Kasumi-1 (cell line): Measurements from ENCODE around the gene INTS12.

Experiments
- DNase-seq, 2 experiments: peaks; one replicate each; lab custom pipeline; 2025; lab: John Stamatoyannopoulos, UW

The INTS12 gene

DNA sequence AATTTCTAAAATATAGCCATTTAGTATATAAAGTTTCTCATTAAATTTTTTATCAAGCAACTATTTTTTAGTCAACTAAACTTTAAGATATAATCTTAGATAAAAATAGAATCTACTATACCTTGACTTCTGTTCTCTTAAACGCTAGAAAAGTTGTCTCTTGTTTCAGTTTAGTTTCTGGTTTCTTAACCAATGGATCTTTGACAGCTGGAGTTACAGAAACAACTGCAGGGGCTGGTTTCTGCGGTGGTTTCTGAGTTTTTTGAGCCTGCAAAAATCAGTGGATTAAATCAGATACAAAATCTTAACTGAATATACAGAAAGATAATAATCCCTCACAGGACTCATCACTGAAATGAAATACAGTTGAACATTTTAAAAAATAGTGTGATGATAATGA lies 21.9 kb downstream of the INTS12 start:
- DNase-seq, result no peak

DNA sequence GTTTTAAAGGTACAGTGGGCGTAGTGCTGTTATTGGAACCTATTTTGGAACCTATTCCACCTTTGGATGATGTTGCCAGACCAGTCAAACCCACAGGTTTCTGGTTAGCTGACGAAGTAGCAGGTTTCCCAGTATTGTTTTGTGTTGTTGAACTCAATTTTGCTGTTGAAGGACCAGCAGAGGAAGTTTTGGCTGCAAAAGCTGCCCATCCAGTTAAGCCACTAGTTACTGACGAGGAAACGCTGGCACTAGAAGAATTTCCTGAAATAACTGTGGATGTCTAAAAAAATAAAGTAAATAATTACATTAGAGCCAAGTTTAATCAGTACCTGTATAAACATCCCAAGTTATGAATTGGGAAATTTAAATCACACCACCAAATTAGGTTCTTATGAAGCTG lies 25.5 kb downstream of the INTS12 start:
- no peak for DNase-seq

GRCh38 chr4:105679186-105679585 lies 29.3 kb downstream of the INTS12 start:
- DNase-seq, result no peak

GRCh38 chr4:105677709-105678108 lies 30.8 kb downstream of the INTS12 start:
- no peak for DNase-seq

DNA sequence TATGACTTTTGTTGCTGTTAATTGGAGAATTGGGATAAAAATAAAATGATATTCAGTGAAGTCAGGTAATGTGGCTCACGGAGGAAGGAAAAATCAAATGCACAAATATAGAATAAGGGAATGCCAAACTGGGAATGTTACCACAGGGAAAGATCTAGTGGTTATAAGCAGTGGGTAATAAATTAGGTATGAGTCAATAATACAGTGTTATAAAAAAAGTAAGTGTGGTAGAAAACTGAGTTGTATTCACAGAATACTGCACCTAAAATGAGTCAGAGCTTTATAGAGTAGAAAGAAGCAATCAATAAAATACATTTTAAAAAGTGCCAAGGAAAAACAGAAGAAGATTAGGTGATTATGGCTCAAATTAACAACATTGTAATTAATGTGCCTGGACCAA lies 34.5 kb downstream of the INTS12 start:
- DNase-seq, result no peak

- no peak for DNase-seq
Observed at GRCh38 chr4:105671301-105671700, 37.2 kb downstream of the INTS12 start.

DNA sequence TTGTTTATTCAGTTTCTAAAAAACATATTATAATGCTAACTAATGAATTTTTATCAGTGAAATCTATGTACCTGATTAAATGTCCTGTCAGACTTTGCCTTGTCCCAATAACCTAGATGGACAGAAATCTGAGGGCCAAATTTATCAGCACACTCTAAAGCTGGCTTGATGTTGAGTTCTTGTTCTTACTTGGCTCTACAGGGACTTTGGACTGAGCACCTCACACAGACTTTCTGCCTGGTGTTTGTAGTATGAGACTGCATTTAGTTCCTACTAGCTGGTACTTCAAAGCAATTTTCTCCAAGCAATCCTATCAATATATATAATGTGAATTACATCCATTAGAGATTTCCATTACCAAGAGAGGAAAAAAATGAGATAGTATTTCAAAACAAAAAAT lies 37.8 kb downstream of the INTS12 start:
- DNase-seq, result no peak

DNA sequence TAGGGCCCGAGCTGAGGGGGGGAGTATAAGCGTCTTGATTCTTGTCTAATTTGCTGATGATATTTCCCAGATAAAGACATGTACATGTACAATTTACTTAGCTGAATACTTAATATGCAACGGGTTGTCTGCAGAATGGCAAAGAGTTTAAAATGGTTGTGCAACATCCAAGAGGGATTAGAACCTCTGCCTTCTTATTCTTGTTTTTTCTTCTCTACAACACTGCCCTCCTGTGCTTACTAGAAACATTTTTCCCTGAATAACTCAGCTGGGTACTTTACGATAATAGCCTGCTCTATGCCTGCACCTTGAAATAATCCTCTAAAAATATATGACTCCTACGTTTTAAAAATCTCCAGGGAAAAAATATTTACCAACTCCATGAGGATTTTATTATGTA lies 41.8 kb downstream of the INTS12 start:
- DNase-seq, result peak; percentile 67 to 84

GRCh38 chr4:105662935-105663675 lies 45.4 kb downstream of the INTS12 start:
- no peak for DNase-seq

DNA sequence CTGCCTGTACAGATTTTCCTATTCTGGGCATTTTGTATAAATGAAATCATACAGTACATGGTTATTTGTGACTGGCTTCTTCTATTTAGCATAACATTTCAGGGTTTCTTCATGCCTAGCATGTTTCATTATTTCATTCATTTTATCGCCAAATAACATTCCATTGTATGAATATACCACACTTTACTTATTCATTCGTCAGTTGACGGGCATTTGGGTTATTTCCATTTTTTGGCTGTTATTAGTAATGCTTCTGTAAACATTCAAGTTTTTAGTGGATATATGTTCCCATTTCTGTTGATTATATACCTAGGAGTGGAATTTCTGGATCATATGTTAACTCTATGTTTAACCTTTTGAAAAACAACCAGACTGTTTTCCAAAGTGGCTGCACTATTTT lies 47.5 kb downstream of the INTS12 start:
- DNase-seq, result no peak

DNA sequence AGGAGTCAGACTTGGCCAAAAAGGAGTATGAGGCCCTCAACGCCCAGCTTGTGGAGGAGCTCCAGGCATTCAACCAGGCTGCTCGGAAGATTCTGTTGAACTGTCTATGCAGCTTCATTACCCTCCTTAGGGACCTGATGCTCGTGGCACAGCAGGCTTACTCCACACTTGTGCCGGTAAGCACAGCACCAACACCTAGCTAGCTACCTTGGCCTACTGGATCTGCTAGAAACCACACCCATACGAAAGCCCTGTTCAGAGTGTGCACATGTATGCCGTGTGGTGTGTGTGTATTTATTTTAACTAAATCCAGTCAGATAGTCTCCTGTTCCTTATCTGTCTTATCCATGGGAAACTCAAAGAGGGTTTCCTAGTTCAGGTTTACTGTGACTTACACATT lies 49.3 kb downstream of the INTS12 start:
- DNase-seq, result no peak

GRCh38 chr4:105657117-105657765 lies 51.2 kb downstream of the INTS12 start:
- no peak for DNase-seq

DNA sequence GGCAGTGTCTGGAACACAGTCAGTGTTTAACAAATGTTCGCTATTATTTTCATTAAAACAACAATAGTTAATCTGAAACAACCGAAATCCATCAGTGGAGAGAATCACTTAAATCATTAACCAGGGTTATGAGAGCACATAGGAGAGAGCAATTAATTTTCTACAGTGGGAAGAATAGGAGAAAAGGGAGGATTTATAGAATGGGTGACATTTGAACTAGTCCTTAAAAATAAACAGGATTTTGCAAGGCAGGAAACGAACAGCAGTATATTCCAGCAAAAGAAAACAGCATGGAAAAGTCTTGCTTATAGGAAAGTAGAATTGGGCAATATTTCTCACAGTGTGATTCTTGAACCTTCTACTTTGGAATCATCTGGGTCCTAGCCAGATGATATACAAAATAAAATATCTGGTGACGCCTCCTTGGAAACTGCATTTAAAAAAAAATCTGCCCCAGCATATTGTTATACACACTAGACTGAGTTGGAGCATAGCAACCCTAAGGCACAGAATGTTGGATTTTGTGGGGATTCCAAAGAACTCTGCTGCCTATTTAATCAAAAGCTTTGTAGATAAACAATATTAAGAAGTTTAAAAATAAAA lies 56.1 kb downstream of the INTS12 start:
- DNase-seq, result no peak

DNA sequence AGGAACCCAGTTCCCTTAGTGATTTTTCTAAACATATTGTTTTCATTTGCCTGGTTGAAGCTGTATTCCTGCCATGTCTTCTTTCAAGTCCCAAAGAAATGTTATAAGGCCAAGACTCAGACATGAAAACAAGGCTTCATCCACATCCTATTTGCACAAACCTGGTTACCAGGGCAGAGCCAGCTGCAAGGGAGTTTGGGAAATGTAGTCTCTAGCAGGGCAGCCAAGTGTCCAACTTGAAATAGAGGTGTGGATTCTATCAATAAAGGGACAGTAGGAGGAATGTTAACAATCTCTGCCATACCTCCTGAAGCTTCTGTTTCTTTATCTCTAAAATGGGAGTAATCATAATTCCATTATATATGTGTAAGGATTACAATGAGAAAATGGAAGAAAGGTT lies 56.6 kb downstream of the INTS12 start:
- no peak for DNase-seq

GRCh38 chr4:105650190-105650589 lies 58.3 kb downstream of the INTS12 start:
- DNase-seq, result no peak

DNA sequence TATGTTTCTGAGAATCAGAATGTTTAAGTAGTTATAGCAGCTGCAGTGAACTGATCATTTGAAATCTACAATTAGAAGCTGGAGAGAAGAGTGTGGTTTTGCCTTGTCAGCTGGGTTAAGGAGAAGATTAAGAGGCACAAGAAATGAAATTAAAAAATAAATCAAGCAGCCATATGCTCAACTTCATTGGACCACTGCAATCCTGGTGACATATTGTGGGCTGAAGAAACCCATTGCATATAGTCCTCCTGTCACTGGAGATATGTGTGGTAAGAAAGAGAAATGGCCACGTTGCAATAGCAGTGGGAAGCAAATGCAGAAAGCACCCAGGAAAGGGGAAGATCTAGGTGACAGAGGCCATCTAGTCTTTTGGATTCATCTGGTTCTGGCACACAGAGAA lies 63.0 kb downstream of the INTS12 start:
- DNase-seq, result no peak

- DNase-seq, result no peak
Observed at GRCh38 chr4:105644257-105644656, 64.2 kb downstream of the INTS12 start.

DNA sequence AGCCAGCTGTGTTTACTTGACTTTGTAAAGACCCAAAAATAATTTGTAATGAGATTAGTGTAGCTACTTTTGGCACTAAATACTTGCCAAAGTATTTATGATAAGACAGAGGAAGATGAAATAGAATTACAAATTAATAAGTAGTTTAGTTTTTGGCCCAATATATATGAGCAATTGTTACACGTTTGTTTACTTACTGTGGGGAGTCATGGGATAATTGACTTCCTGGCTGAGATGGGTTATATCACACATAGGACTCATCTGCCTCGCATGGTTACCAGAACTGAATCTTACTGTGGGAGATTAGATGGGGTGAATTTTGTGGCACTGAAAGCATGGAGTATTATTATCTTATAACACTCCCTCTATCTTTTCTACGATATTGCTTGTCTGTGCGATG lies 66.6 kb downstream of the INTS12 start:
- DNase-seq, result no peak

GRCh38 chr4:105637408-105638176 lies 70.9 kb downstream of the INTS12 start:
- peak; percentile 34 to 56 for DNase-seq

- no peak for DNase-seq
Observed at GRCh38 chr4:105634402-105635080, 73.9 kb downstream of the INTS12 start.

DNA sequence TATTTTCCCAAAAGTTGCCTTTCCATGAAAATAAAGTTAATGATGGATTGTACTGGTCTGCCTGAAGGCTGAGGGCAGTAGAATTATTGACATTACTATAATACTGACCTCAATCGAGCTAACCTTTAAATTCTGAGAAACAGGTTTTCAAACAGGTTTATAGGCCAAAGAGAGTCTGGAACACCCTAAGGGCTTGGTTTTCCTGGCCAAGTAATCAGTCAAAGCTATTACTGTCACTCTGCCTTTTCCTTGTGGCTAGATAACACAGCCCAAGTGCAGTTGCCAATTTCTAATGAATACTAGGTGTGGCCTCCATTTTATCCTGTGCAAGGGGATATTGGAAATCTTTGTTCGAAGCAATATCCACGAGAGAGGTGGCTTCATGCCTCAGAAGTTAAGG lies 75.2 kb downstream of the INTS12 start:
- no peak for DNase-seq
